HepG2 (cell line): ENCODE measurements around the gene SYN1. TPM values are rescaled to one million over a fixed set of nuclear protein-coding genes. Genes with fewer than 3 reads are reported as not detected.

ENCODE experiments used
- HDAC2 ChIP-seq: sonication (generic); formaldehyde crosslinking; IDR thresholded peaks from 2 replicates; pipeline ENCODE4 v1.4.0; 2020; ENCODE audit warnings: missing genetic modification reagents
- KLF11 ChIP-seq: IDR thresholded peaks from 2 replicates; pipeline ENCODE4 v1.6.1; 2016; ENCODE audit warnings: missing compliant biosample characterization
- MYNN ChIP-seq: sonication (generic); formaldehyde crosslinking; IDR thresholded peaks from 2 replicates; pipeline ENCODE4 v1.4.0; 2020; ENCODE audit warnings: mild to moderate bottlenecking, low read depth, missing genetic modification reagents
- NCOA2 ChIP-seq: sonication (generic); formaldehyde crosslinking; IDR thresholded peaks from 2 replicates; pipeline ENCODE4 v1.8.0; 2022; ENCODE audit warnings: inconsistent platforms
- POLR2A ChIP-seq, 2 experiments: IDR thresholded peaks; 2 replicates each; pipeline ENCODE4 v1.6.1; 2011; ENCODE audit warnings: low read depth in 2 of 2, low read length in 2 of 2, mild to moderate bottlenecking in 1 of 2, moderate library complexity in 1 of 2; ENCODE audit not compliant: insufficient read depth in 1 of 2
- PRMT3 ChIP-seq: sonication (generic); formaldehyde crosslinking; IDR thresholded peaks from 2 replicates; pipeline ENCODE4 v1.8.1; 2022; ENCODE audit warnings: low read depth, mild to moderate bottlenecking, moderate library complexity, missing genetic modification reagents, borderline replicate concordance
- REXO4 ChIP-seq: sonication (generic); formaldehyde crosslinking; IDR thresholded peaks from 2 replicates; pipeline ENCODE4 v1.8.0; 2022; ENCODE audit warnings: missing genetic modification reagents, mild to moderate bottlenecking, borderline replicate concordance
- SALL1 ChIP-seq: sonication (generic); formaldehyde crosslinking; IDR thresholded peaks from 2 replicates; pipeline ENCODE4 v1.8.0; 2022; ENCODE audit warnings: mild to moderate bottlenecking, missing genetic modification reagents
- ZNF205 ChIP-seq: IDR thresholded peaks from 2 replicates; pipeline ENCODE4 v1.6.1; 2018; ENCODE audit warnings: missing biosample characterization, missing genetic modification reagents
- ZNF275 ChIP-seq: sonication (generic); formaldehyde crosslinking; IDR thresholded peaks from 2 replicates; pipeline ENCODE4 v1.8.0; 2022; ENCODE audit warnings: missing genetic modification reagents, mild to moderate bottlenecking, inconsistent platforms, borderline replicate concordance
- ZNF431 ChIP-seq: sonication (generic); formaldehyde crosslinking; IDR thresholded peaks from 2 replicates; pipeline ENCODE4 v1.9.0; 2022; ENCODE audit warnings: missing genetic modification reagents, low read depth, mild to moderate bottlenecking, borderline replicate concordance
- ZNF790 ChIP-seq: sonication (generic); formaldehyde crosslinking; IDR thresholded peaks from 2 replicates; pipeline ENCODE4 v1.8.0; 2022; ENCODE audit warnings: missing genetic modification reagents, mild to moderate bottlenecking, borderline replicate concordance
- polyA plus RNA-seq, 8 experiments: library from polyadenylated mRNA; depleted of rRNA in 3 of 8; stranded (reverse) in 7 of 8; unstranded in 1 of 8; fragments of >200 nt; fragmentation: Illumina TruSeq in 4 of 8; extraction: Trizol in 4 of 8; gene quantifications; 2 replicates each; pipeline versions ENCODE4 v1.2.1 to v1.2.3, GENCODE V29; 2011 to 2016; ENCODE audit warnings: low read depth in 4 of 8, missing spikeins in 1 of 8, mixed read lengths in 1 of 8; ENCODE audit not compliant: insufficient read depth in 1 of 8
- total RNA-seq, 5 experiments: library from RNA; depleted of rRNA; stranded (reverse); fragments of >200 nt; fragmentation: Illumina TruSeq; extraction: Trizol; gene quantifications; 2 replicates each; pipeline ENCODE4 v1.2.3, GENCODE V29; 2016; ENCODE audit warnings: low read depth in 1 of 5
- TF ChIP-seq, protein P1 (sequence below): sonication (generic); formaldehyde crosslinking; IDR thresholded peaks from 2 replicates; pipeline ENCODE4 v1.4.0; 2020; ENCODE audit warnings: mild to moderate bottlenecking, missing genetic modification reagents
- TF ChIP-seq, protein P2 (sequence below): sonication (generic); formaldehyde crosslinking; IDR thresholded peaks from 2 replicates; pipeline ENCODE4 v1.8.0; 2022; ENCODE audit warnings: mild to moderate bottlenecking, missing genetic modification reagents; ENCODE audit not compliant: insufficient replicate concordance
- TF ChIP-seq, protein P3 (sequence below): sonication (generic); formaldehyde crosslinking; IDR thresholded peaks from 2 replicates; pipeline ENCODE4 v1.4.0; 2020; ENCODE audit warnings: mild to moderate bottlenecking, missing genetic modification reagents

The SYN1 gene
- total and polyA plus RNA-seq, 2 of the 13 experiments (the other 11 are each of a cell fraction or from before 2014, with no cell fraction given): not detected

DNA sequence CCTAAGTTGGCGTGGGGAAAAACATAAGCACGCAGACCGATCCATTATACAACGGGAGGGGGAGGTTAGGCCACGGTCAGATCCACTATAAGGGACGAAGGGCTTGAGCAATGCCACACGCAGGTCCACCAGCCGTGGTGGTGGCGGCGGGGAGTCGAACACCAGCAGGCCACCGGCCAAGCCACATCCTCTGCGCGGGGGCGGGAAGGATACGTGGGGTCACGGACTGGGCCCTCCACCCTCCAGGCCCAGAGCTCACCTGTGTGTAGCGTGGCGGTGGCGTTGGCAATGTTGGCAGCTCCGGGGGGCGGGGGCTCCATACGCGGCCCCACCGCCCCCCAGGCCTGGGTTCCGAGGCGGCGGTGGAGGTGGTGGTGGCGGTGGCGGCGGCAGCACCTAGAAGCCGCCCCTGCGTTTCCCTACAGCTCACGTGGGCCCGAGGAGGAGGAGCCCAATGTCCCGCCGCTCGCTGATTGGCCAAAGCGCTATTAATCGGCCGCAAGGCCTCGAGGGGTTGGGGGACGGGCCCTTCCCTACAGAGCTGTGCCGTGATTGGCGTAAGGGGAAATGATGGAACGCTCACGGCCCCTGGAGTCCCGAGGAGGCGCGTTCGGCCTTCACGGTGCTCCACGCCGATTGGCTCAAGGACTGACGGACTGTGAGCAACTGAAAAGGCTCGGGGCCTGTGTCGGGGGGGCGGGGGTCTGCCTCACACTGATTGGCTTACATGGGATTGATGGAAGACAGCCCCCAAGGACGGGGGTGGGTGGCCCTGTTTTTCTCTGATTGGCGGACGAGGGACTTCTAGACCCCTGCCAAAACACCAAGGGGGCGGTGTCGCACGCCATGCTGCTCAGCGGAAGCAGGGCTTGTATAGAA lies 30.7 kb upstream of the SYN1 start, which contains the start of gene ELK1 (continued):
- TF ChIP-seq, protein P1, sequence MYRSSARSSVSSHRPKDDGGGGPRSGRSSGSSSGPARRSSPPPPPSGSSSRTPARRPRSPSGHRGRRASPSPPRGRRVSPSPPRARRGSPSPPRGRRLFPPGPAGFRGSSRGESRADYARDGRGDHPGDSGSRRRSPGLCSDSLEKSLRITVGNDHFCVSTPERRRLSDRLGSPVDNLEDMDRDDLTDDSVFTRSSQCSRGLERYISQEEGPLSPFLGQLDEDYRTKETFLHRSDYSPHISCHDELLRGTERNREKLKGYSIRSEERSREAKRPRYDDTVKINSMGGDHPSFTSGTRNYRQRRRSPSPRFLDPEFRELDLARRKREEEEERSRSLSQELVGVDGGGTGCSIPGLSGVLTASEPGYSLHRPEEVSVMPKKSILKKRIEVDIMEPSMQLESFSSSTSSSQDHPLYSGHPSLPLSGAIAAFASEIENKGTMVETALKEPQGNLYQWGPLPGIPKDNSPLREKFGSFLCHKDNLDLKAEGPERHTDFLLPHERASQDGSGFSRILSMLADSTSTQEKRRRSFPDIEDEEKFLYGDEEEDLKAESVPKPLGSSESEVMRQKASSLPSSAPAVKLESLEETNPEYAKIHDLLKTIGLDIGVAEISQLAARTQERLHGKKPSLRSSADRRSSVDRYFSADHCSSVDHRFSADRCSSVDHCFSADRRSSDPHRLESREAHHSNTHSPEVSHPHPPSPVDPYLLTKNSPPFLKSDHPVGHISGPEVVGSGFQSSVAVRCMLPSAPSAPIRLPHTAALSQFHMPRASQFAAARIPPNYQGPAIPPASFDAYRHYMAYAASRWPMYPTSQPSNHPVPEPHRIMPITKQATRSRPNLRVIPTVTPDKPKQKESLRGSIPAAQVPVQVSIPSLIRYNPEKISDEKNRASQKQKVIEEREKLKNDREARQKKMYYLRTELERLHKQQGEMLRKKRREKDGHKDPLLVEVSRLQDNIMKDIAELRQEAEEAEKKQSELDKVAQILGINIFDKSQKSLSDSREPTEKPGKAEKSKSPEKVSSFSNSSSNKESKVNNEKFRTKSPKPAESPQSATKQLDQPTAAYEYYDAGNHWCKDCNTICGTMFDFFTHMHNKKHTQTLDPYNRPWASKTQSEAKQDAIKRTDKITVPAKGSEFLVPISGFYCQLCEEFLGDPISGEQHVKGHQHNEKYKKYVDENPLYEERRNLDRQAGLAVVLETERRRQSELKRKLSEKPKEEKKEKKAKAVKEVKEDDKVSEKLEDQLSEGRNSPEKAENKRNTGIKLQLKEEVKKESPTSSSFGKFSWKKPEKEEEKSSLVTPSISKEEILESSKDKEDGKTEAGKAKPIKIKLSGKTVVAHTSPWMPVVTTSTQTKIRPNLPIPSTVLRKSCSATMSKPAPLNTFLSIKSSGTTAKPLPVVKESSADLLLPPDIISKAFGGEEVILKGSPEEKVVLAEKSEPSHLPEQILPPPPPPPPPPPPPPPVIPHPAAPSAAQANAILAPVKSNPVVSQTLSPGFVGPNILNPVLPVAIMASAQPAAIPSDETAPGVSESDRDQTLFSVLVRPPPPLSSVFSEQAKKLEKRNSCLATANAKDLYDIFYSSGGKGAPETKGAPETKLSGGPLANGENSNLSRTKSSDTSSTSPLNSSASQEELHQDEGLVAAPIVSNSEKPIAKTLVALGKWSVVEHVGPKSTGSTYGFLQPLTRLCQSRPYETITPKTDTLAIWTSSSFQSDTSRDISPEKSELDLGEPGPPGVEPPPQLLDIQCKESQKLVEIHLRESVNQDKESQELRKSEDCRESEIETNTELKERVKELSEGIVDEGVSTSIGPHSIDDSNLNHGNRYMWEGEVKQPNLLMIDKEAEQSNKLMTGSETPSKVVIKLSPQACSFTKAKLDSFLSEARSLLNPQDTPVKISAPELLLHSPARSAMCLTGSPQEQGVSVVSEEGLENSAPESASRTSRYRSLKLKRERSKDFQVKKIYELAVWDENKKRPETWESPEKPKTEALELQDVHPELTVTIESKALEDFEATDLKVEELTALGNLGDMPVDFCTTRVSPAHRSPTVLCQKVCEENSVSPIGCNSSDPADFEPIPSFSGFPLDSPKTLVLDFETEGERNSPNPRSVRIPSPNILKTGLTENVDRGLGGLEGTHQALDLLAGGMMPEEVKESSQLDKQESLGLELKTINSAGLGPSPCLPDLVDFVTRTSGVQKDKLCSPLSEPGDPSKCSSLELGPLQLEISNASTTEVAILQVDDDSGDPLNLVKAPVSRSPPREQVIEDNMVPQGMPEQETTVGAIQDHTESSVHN: no peak
- TF ChIP-seq HDAC2 (CRISPR knock-in tag): no peak
- peak in 1 of 2 experiments; percentile 44; a peak in 2 of 4 replicates for TF ChIP-seq POLR2A (IDR thresholded peaks at IDR 0.05; ENCODE audit: insufficient read depth in 1 of 2, low read depth in 2 of 2, low read length in 2 of 2)
- TF ChIP-seq, protein P2, sequence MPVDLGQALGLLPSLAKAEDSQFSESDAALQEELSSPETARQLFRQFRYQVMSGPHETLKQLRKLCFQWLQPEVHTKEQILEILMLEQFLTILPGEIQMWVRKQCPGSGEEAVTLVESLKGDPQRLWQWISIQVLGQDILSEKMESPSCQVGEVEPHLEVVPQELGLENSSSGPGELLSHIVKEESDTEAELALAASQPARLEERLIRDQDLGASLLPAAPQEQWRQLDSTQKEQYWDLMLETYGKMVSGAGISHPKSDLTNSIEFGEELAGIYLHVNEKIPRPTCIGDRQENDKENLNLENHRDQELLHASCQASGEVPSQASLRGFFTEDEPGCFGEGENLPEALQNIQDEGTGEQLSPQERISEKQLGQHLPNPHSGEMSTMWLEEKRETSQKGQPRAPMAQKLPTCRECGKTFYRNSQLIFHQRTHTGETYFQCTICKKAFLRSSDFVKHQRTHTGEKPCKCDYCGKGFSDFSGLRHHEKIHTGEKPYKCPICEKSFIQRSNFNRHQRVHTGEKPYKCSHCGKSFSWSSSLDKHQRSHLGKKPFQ: no peak
- no peak for TF ChIP-seq KLF11 (CRISPR knock-in tag)
- no peak for TF ChIP-seq NCOA2 (CRISPR knock-in tag)
- TF ChIP-seq, protein P3, sequence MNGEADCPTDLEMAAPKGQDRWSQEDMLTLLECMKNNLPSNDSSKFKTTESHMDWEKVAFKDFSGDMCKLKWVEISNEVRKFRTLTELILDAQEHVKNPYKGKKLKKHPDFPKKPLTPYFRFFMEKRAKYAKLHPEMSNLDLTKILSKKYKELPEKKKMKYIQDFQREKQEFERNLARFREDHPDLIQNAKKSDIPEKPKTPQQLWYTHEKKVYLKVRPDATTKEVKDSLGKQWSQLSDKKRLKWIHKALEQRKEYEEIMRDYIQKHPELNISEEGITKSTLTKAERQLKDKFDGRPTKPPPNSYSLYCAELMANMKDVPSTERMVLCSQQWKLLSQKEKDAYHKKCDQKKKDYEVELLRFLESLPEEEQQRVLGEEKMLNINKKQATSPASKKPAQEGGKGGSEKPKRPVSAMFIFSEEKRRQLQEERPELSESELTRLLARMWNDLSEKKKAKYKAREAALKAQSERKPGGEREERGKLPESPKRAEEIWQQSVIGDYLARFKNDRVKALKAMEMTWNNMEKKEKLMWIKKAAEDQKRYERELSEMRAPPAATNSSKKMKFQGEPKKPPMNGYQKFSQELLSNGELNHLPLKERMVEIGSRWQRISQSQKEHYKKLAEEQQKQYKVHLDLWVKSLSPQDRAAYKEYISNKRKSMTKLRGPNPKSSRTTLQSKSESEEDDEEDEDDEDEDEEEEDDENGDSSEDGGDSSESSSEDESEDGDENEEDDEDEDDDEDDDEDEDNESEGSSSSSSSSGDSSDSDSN (CRISPR knock-in tag): no peak
- TF ChIP-seq REXO4 (CRISPR knock-in tag): no peak
- no peak for TF ChIP-seq PRMT3 (CRISPR knock-in tag)
- no peak for TF ChIP-seq ZNF431 (CRISPR knock-in tag)
- no peak for TF ChIP-seq ZNF790 (CRISPR knock-in tag)
- no peak for TF ChIP-seq ZNF275 (CRISPR knock-in tag)
- no peak for TF ChIP-seq SALL1
- TF ChIP-seq MYNN (CRISPR knock-in tag): no peak
- TF ChIP-seq ZNF205 (CRISPR knock-in tag): no peak
